ENCODE data around the gene HECW1.

GRCh38 chr7:43220250-43220649 is 107.8 kb downstream of the HECW1 start:
- TF ChIP-seq, protein P1, sequence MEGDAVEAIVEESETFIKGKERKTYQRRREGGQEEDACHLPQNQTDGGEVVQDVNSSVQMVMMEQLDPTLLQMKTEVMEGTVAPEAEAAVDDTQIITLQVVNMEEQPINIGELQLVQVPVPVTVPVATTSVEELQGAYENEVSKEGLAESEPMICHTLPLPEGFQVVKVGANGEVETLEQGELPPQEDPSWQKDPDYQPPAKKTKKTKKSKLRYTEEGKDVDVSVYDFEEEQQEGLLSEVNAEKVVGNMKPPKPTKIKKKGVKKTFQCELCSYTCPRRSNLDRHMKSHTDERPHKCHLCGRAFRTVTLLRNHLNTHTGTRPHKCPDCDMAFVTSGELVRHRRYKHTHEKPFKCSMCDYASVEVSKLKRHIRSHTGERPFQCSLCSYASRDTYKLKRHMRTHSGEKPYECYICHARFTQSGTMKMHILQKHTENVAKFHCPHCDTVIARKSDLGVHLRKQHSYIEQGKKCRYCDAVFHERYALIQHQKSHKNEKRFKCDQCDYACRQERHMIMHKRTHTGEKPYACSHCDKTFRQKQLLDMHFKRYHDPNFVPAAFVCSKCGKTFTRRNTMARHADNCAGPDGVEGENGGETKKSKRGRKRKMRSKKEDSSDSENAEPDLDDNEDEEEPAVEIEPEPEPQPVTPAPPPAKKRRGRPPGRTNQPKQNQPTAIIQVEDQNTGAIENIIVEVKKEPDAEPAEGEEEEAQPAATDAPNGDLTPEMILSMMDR (IDR thresholded peaks at IDR 0.05): no peak
- TF ChIP-seq POLR2A (IDR thresholded peaks at IDR 0.05): no peak

All from heart left ventricle (tissue), 13 donors.